Lower leg skin (tissue), 3 donors: ENCODE data around the gene DDR1.

ENCODE experiments used
- POLR2A ChIP-seq, 2 donors: fragments of 450-650 bp; IDR thresholded peaks; one replicate each; pipeline ENCODE4 v1.6.1; 2016 to 2017; ENCODE audit warnings: antibody characterized with exemption in 2 of 2, mild to moderate bottlenecking in 1 of 2, moderate library complexity in 1 of 2
- TF ChIP-seq, protein P1 (sequence below), 3 donors: fragments of 450-650 bp; IDR thresholded peaks; one replicate each; pipeline ENCODE4 v1.5.1; 2016; ENCODE audit warnings: antibody characterized with exemption in 3 of 3, mild to moderate bottlenecking in 3 of 3, moderate library complexity in 2 of 3

DNA sequence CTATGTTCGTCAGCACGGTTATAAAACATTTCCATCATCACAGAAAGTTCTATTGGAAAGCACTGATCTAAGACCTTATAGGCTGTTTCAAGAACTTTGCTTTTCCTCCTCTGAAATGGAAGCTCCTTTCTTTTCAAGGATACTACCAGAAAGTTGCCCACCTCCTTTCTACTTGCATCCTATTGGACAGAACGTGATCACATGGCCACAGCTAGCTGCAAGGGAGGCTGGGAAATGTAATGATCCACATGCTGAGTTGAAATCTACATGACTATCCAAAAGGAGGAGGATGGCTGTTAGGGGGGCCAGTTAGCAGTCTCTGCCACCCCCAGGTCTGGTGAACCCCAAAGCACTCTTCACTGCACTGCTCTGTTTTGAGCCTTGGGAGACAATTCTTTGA is 44.4 kb downstream of the DDR1 start:
- TF ChIP-seq, protein P1, sequence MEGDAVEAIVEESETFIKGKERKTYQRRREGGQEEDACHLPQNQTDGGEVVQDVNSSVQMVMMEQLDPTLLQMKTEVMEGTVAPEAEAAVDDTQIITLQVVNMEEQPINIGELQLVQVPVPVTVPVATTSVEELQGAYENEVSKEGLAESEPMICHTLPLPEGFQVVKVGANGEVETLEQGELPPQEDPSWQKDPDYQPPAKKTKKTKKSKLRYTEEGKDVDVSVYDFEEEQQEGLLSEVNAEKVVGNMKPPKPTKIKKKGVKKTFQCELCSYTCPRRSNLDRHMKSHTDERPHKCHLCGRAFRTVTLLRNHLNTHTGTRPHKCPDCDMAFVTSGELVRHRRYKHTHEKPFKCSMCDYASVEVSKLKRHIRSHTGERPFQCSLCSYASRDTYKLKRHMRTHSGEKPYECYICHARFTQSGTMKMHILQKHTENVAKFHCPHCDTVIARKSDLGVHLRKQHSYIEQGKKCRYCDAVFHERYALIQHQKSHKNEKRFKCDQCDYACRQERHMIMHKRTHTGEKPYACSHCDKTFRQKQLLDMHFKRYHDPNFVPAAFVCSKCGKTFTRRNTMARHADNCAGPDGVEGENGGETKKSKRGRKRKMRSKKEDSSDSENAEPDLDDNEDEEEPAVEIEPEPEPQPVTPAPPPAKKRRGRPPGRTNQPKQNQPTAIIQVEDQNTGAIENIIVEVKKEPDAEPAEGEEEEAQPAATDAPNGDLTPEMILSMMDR (IDR thresholded peaks at IDR 0.05), result no peak
- no peak for TF ChIP-seq POLR2A (IDR thresholded peaks at IDR 0.05)
